Measurements from ENCODE around the gene RPTOR.

RPTOR gene

DNA sequence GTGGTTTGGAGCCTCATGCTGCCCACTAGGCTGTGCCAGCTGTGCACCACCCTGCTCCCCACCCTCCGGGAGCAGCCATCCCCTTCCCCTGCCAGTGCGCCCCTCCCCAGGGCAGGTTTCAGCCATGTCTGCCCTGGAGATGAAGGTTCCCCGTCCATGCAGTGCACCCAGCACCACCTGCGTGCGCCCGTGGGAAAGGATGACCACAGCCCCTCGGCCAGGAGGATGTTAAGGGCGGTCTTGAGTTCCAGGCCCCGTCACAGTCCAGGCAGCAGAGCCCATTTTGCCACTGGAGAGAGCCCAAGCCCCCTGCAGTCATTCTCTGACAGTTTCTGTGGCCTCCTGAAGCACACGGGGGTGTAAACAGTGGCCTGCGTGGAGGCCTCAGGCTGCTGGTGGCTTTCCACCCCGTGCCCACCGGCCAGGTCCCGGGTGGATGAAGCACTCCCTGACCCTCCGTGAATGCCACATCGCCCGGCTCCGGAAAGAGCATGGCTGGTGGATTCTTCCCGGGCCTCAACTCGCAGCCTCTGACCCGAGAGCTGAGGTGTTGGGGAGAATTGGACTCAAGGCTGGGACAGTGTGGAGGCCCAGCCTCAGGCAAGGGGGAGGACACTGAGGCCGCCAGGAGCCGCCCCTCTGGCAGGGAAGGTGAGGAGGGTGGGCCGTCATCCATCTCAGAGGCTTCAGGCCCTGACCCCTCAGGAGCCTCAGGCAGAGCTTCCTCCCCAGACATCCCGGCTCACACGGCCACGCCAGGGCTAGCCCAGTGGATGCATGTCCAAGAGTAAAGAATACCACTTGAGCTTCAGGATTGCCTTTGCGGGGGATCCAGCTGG, 377.3 kb downstream of the RPTOR start:
- H3K4me3 ChIP-seq (ENCODE audit: low read depth, low read length): no peak overlapping the region

DNA sequence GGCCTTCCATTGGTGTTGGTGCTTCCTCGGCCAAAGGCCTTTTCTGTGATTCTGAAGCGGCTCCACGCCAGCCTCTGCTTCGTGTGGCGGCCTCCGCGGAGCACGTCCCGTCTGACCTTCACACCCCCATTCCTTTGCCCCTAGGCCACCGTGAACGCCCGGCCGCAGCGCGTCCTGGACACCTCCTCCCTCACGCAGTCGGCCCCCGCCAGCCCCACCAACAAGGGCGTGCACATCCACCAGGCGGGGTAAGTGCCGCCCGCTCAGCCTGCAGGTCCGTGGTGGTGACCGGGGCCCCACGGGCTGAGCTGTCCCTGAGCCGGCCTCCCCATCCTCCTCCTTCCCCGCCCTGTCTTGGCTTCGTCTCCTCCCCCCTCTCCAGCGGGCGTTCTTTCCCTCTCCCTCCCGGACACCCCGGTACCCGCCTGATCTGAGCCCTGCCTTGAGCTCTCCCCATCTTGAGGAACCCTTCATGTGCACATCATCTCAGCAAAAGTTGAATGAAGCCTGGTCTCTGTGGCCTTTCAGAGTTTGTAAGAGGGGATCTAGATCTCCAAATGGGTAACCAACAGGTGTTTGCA, 378.0 kb downstream of the RPTOR start:
- no peak overlapping the region for H3K4me3 ChIP-seq (ENCODE audit: low read depth, low read length)

DNA sequence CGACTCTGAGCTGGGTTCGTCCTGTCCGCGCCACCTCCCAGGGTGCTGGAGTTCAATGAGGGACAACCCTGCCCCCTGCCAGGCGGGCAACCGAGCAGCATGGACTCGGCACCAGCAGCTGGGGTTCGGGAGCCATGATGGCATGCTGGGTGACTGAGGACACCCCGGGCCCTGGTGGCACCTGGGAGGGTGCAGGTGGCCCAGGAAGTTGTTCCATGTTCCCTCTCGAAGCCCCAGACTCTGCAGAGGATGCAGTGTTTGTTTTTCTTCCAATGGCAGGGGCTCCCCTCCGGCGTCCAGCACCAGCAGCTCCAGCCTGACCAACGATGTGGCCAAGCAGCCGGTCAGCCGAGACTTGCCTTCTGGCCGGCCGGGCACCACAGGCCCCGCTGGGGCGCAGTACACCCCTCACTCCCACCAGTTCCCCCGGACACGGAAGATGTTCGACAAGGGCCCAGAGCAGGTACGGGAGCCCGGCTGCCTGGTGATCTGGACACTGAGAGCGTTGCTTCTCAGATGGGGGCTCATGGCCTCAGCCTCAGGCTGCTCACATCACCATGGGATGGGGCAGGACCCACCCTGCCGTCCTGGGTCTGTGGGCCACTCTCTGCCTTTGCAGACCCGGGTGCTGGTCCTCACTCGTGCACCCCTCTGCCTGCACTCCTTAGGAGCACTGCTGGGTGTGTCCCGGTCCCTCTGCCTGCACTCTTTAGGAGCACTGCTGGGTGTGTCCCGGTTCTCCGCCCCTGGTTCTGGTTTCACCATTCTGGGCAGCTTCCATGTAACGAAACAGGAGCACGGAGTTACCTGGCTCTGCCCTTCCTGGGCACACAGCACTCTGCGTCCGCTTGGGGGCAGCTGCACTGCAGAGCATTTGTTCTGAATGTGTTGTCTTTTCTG, 378.8 kb downstream of the RPTOR start:
- no peak overlapping the region for H3K4me3 ChIP-seq (ENCODE audit: low read depth, low read length)

DNA sequence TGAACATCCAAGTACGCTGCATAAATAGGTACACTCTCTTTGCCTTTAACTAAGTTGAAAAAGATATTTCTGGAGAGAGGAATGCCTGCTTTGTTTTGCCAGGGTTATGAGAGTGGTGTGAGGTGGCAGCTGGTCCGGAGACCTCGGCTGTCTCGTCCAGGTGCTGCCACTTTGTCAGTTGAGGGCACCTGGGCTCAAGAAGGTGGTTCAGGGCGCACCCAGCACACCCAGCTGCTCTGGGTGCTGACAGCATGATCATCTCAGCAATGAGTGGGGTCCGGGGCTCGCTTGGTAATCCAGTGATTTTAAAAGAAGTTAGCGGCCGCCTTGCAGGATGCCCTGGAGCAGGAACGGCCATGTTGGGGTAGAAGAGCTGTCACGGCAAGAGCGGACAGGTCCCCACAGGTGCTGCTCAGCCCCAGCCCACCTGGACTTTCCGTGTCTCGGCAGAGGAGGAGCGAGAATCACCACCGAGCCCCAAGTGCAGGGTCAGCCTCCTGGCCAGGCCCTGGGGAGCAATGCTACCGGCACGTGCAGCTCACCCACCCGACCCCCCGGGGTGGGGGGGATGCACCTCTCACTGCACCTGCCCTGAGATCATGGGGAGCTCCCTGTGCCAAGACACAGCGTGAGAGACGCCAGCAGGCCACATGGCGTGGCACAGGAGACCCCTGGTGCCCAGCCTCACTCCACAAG, 379.6 kb downstream of the RPTOR start:
- no peak overlapping the region for H3K4me3 ChIP-seq (ENCODE audit: low read depth, low read length)

DNA sequence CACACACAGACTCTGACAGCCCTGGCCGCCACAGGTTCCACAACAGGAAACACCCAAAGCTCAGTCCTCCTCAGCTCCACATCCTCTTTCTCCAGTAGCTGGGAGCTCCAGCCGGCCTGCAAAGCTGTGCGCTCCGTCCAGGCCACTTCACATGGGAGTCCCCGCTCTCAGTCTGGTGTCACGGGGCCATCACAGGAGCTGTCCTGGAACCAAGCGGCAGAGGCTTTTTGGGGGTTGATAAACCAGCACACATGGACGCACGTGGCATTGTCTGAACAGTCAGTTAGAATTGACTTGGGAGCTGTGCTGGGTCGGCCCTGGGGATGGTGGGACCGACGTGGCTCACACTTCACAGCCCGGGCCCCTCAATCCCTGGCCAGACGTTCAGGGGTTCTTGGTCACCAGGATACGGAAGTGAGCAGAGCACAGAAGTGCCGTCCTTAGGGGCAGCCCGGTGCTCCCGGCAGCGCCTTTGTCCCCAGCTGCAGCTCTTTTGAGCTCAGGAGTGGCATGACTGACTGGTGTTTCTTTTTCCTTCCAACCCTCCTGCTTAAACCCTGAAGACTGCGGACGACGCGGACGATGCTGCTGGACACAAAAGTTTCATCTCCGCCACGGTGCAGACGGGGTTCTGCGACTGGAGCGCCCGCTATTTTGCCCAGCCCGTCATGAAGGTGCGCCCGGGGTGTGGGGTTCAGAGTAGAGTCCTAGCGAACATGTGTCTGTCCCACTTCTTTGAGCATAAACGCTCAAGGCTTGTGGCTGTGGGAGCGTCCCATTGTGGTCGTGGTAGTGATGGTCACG, 380.4 kb downstream of the RPTOR start:
- H3K4me3 ChIP-seq (ENCODE audit: low read depth, low read length): no peak overlapping the region

DNA sequence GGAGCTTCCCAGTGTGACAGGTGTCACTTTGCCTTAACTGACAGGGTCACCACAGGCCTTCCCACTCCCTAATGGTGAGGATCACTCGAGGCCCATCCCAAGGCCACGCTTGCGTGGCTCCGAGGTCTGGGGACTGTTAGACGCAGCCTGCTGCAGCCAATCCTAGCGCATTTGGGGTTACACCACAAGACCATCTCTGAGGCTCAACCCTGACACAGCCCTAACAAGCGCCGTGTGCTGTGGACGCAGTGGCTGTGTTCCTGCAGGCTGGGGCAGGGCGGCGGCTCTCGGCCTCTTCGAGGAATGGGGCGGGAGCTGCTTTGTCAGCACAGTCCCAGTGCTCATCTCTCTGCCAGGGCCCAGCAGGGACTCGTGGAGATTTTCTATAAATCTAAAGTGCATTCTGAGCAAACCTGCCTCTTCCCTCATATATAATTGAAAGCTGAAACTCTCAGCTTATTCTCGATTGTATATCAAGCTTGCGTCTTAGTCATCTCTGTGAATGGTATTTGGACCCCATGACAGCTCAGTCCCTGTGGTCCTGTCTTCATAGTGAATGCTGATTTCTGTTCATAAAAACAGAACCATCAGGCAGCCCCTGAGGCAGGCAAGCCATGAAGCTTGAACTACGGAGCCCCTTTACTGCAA, 381.2 kb downstream of the RPTOR start:
- no peak overlapping the region for H3K4me3 ChIP-seq (ENCODE audit: low read depth, low read length)

DNA sequence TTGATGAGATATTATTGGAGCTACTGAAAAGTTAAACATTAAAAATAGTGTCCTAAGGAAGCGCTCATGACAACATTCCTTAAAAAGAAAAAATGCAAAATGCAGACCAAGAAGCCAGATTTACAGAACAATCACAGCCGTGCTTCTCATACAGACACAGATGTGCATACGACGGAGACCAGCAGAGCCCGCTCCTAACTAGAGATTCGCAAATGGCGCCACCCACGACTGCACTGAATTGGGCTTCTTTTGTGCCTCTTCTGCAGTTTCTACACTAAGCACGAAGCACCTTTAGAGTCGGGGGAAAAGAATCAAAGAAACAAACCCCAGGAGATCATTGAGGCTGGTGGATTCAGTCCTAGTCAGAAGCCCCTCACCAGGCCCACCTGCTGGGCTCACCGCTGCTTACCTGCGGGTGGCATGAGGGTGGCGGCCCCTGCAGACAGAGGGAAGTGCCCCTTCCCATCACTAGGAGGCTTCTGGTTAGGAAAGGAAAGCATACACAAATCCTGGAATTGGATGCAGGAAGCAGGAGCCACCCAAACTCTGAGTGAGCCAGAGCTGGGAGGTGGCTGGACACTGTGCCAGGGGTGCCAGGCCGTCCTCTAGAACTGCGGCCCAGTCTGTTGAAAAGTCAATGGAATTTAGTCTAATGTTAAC, 382.1 kb downstream of the RPTOR start:
- H3K4me3 ChIP-seq (ENCODE audit: low read depth, low read length): no peak overlapping the region

DNA sequence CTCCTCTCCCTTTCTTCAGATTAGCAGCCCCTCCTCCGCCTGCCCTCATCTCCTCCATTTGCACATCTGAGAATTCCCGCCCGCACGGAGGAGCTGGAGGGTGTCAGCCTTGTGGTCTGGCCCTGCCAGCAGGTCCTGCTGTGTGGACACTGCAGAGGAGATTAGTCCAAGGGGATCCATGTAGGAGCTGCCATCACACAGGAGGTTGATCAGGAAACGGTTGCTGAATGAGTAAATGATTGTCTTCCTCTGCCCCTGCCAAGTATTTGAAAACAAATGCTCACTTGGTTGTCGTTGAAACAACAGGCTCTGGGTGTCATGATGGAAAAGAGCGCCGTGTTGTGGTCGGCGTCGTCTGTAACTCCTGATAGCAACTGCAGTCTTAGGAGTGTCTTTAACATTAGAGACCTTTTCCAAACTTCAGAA, 383.2 kb downstream of the RPTOR start:
- no peak overlapping the region for H3K4me3 ChIP-seq (ENCODE audit: low read depth, low read length)

DNA sequence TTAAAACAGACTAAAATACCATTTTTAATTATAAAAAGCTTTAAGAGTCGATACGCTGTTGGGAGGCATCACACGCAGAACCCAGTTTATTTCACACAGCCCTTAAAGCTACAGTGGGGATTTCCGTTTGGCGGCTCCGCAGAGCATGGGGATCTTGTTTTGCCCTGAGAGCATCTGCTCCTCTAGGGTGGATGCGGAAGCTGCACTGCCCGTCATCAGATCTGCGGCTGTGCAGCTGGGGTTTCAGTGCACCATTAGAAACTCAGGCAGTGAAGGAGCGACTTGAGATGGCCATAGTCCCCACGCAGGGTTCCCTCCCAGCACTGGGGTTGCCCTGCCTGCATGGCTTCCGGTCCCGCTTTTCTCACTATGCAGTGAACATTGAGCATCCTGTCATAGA, 384.8 kb downstream of the RPTOR start:
- H3K4me3 ChIP-seq (ENCODE audit: low read depth, low read length): no peak overlapping the region

DNA sequence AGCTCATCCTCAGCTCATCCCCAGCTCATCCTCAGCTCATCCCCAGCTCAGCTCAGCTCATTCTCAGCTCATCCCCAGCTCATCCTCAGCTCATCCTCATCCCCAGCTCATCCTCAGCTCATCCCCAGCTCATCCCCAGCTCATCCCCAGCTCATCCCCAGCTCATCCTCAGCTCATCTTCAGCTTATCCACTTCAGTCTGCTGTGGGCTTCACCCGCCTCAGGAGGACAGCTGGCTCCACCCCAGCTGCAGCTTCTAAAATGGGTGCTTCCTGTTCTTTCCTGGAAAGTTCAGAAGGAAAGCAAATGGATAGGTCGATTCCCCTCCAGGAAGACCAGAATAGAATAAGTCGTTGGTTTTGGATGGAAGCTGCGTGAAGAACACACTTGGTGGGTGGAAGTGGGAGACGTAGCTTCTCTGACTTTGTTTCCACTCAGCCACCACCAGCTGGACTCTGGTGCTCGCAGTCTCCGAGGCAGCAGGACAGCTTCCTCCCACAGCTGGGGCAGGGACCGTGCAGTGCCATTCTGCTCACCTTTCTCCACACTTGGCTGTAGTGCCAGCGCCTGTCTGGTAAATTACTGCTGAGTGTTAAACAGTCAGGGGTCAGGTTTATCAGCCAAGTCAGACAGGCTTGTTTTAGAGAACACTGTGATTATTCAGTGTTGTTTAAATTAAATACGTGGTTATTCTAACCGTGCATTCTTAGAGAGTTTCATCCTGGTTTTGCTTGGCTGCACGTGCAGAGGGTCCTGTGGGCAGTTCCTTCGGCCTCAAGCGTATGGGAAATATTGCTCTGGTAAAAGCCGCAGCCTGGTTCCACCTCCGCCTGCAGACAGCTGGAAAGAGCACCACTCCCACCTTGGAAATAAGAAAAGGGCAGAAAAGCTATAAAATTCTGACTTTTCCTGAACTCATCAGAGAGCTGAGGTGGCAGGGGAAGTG, 386.0 kb downstream of the RPTOR start:
- no peak overlapping the region for H3K4me3 ChIP-seq (ENCODE audit: low read depth, low read length)

DNA sequence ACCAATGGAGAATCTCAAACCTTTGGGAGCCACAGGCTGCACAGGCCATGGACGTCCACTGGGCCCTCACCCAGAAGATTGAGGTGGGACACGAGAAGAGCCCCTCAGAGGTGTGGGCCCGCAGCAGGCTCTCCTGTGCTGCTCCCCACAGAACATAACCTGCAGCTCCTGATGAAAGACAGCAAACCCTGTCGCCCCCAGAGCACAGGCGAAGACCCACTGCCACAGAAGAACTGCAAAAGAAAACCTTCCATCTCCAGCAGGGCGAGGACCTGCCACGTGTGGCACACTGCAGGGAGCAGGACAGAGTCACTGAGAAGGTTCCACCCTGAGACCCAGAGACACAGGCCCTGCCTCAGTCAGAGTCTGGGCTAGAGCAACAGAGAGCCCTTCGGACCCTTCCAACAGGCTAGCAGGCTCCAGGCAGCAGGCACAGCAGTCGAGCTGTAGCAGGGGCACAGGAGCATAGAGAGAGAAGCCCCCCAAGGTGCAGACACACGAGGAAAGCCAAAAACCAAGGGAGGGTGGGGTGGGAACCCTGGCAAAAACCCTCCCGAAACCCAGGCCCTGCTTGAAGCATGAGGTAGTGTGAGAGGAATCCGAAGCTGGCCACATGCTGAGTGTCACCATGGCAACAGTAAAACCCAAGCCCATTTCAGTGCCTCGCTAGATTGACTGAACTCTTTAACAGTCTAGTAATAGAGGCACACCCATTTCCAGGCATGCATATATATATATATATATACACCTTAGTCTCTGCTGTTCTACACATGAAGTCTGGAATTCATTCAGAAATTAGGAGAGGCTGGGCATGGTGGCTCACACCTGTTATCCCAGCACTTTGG, 387.0 kb downstream of the RPTOR start:
- H3K4me3 ChIP-seq (ENCODE audit: low read depth, low read length): no peak overlapping the region

DNA sequence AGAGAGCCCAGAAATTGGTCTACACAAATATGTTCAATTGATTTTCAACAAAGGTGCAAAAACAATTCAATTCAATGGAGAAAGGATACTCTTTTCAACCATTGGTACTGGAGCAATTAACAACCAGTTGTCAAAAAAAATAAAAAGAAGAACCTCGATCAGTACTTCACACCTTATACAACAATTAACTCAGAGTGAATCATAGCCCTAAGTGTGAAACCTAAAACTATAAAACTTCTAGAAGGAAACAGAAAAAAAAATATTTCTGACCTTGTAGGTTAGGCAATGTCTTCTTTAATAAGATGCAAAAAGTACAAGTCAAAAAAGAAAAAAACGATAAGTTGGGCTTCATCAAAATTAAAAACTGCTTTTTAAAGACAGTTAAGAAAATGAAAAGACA, 390.9 kb downstream of the RPTOR start:
- no peak overlapping the region for H3K4me3 ChIP-seq (ENCODE audit: low read depth, low read length)

DNA sequence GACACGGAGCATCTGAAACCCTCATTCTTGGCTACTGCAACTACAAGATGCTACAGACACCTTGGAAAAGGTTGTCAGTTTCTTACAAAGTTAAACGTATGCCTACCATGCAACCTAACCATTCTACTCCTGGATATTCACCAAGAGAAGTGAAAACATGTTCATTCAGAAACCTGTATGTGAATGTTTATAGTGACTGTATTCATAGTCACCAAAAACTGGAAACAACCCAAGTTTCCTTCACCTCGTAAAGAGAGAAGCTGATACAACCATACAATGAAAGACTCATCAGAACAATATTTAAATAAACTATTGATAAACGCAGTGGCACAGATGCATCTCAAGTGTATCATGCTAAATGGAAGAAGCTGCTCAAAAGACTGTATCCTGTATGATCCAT, 391.6 kb downstream of the RPTOR start:
- H3K4me3 ChIP-seq (ENCODE audit: low read depth, low read length): no peak overlapping the region

DNA sequence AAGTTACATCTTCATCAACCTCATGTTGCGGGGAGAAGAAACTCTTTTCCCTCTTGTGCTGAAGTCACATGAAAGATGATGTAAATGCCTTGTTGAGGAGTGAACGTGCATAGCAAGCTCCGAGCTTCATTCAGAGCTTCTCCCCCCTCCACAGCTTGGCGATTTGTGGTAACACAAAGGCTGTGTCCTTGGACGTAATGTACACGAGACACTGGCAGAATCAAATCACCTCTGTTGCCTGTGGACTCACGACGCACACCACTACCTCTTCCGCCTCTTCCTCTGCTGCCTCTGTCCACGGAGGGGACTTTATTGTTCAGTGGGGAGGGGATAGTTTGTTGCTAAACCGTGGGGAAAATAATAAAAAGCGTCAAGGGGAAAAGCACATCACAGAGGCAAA, 392.1 kb downstream of the RPTOR start:
- no peak overlapping the region for H3K4me3 ChIP-seq (ENCODE audit: low read depth, low read length)

DNA sequence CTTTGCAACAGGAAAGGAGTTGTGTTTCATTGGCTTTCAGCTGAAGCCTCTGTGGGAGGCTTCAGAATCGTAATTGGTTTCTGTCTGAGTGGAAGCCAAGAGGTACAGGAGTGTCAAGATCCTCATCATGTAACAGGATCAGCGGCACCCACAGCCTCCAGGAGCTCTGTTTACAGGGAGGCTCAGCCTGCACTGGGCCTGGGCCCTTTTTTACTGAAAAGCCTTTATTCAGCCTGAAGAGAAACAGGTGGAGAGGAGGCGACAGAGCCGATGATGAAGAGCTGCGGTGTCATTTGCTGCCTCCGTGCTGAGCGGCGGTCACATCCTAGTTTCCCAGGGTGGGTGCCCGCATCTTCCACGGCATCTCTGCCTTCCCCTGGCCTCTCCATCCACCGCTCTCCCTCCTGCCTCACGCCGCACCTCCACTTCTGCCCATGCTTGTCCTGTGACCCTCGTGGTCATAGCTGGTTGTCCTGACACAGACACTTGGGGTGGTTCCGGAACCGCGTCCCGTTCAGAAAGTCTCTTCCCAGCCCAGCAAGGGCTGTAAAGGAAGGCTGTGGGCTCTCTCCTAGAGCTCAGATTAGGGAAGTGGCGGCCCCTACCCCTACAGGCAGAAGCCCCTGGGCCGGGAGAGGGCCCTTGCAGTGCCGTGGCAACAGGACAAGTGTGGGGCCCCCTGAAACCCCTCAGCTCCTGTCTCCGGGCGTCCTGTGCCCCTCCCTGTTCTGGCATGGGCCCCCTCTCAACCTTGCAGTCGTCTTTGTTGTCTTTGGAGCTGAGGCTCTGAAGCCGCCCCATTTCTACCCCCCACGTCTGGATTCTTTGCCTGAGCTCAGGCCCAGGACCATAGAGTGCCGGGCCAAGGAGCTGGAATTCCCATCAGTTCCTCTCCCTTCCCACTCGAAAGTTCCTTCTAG, 393.1 kb downstream of the RPTOR start:
- H3K4me3 ChIP-seq (ENCODE audit: low read depth, low read length): no peak overlapping the region

DNA sequence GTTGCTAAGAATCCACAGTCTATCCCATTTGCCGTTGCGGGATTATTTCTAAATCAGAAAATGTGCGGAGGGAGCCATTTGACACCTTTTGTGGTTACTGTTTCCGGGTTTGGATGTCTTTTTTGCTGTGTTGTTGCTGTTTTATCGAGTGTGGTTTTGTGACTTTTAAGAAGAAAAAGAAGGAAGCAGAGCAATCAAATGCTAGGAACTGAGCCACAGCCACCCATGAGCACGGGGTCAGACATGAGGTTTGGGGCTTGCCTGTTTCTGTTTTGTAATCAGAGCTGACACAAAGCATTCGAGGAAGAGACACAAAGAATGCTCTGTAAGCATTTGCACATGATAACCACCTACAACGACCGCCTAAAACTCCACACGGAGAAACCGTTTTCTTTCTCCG, 393.9 kb downstream of the RPTOR start:
- no peak overlapping the region for H3K4me3 ChIP-seq (ENCODE audit: low read depth, low read length)
